Smooth muscle cell (in vitro differentiated cells): ENCODE results near the gene PAM16. TPM values are rescaled to one million over a fixed set of nuclear protein-coding genes. Genes with fewer than 3 reads are reported as not detected.

Experiments
- DNase-seq: peaks from one replicate; lab custom pipeline; 2025; ENCODE audit not compliant: unreplicated experiment; lab: John Stamatoyannopoulos, UW
- H2AFZ ChIP-seq: fragments of 200-600 bp; sonication (generic); 2 replicates; pipeline ENCODE4 v1.6.0; 2016; ENCODE audit warnings: antibody characterized with exemption, low read depth, mild to moderate bottlenecking
- H3F3A ChIP-seq: fragments of 200-600 bp; sonication (generic); 2 replicates; pipeline ENCODE4 v1.6.0; 2017; ENCODE audit warnings: antibody characterized with exemption, low read depth
- H3K27ac ChIP-seq: fragments of 200-600 bp; sonication (generic); 2 replicates; pipeline ENCODE4 v1.5.1; 2016; ENCODE audit warnings: low read depth, mild to moderate bottlenecking
- H3K27me3 ChIP-seq: fragments of 200-600 bp; sonication (generic); 2 replicates; pipeline ENCODE4 v1.6.1; 2016; ENCODE audit warnings: low read depth, mild to moderate bottlenecking
- H3K36me3 ChIP-seq: fragments of 200-600 bp; sonication (generic); 2 replicates; pipeline ENCODE4 v1.5.1; 2016; ENCODE audit warnings: low read depth
- H3K4me1 ChIP-seq: fragments of 200-600 bp; sonication (generic); 2 replicates; pipeline ENCODE4 v1.5.1; 2016; ENCODE audit warnings: low read depth
- H3K4me2 ChIP-seq: fragments of 200-600 bp; sonication (generic); 2 replicates; pipeline ENCODE4 v1.6.0; 2016; ENCODE audit warnings: mild to moderate bottlenecking
- H3K4me3 ChIP-seq: fragments of 200-600 bp; sonication (generic); 2 replicates; pipeline ENCODE4 v1.5.1; 2016; ENCODE audit warnings: mild to moderate bottlenecking
- H3K79me2 ChIP-seq: fragments of 200-600 bp; sonication (generic); 2 replicates; pipeline ENCODE4 v1.6.0; 2016; ENCODE audit warnings: low read depth, mild to moderate bottlenecking
- H3K9ac ChIP-seq: fragments of 200-600 bp; sonication (generic); 2 replicates; pipeline ENCODE4 v1.6.0; 2016; ENCODE audit warnings: low read depth
- H3K9me3 ChIP-seq: fragments of 200-600 bp; sonication (generic); replicated peaks from 2 replicates; pipeline ENCODE4 v1.5.1; 2016; ENCODE audit warnings: low read depth
- H4K20me1 ChIP-seq: fragments of 200-600 bp; sonication (generic); 2 replicates; pipeline ENCODE4 v1.6.0; 2016; ENCODE audit warnings: low read depth
- CTCF ChIP-seq: fragments of 200-600 bp; sonication (generic); IDR thresholded peaks from 2 replicates; pipeline ENCODE4 v1.5.1; 2017; ENCODE audit warnings: borderline replicate concordance, mild to moderate bottlenecking, antibody characterized with exemption; ENCODE audit not compliant: insufficient read depth, poor library complexity, severe bottlenecking
- WGBS: methylation state at CpG from one replicate; pipeline ENCODE4 v1.1.7; 2016; ENCODE audit warnings: low lambda C conversion rate; 5-methylcytosine and 5-hydroxymethylcytosine counted together
- polyA plus RNA-seq: library from polyadenylated mRNA; unstranded; fragments of >200 nt; fragmentation: Nextera tagmentation; extraction: Ambion mirVana; gene quantifications from 2 replicates; pipeline ENCODE4 v1.2.1, GENCODE V29; 2016
- total RNA-seq: library from RNA; depleted of rRNA; stranded (reverse); fragments of >200 nt; gene quantifications from 2 replicates; pipeline ENCODE4 v1.2.3, GENCODE V29; 2014

Gene PAM16
- total and polyA plus RNA-seq, 2 experiments from 2014 or later, result 29.6 to 47.7 TPM

DNA sequence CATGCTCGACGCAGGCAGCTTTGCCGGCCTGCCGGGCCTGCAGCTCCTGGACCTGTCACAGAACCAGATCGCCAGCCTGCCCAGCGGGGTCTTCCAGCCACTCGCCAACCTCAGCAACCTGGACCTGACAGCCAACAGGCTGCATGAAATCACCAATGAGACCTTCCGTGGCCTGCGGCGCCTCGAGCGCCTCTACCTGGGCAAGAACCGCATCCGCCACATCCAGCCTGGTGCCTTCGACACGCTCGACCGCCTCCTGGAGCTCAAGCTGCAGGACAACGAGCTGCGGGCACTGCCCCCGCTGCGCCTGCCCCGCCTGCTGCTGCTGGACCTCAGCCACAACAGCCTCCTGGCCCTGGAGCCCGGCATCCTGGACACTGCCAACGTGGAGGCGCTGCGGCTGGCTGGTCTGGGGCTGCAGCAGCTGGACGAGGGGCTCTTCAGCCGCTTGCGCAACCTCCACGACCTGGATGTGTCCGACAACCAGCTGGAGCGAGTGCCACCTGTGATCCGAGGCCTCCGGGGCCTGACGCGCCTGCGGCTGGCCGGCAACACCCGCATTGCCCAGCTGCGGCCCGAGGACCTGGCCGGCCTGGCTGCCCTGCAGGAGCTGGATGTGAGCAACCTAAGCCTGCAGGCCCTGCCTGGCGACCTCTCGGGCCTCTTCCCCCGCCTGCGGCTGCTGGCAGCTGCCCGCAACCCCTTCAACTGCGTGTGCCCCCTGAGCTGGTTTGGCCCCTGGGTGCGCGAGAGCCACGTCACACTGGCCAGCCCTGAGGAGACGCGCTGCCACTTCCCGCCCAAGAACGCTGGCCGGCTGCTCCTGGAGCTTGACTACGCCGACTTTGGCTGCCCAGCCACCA, 30.2 kb upstream of the PAM16 start:
- no peak overlapping the region for H3K9ac ChIP-seq
- no peaks in the 10 kb centered on the region for H3K4me1 ChIP-seq
- no peak for DNase-seq
- no peaks in the 10 kb centered on the region for H3K9me3 ChIP-seq
- no peak overlapping the region for H2AFZ ChIP-seq
- H3K27ac ChIP-seq, result no peak overlapping the region
- peaks cover 91% of the 10 kb centered on the region for H4K20me1 ChIP-seq
- WGBS, result 96% methylated on average over 44 of the region's 59 CpGs
- H3K36me3 ChIP-seq, result no peaks in the 10 kb centered on the region
- no peak overlapping the region for H3K4me3 ChIP-seq
- H3K79me2 ChIP-seq, result peaks cover 29% of the 10 kb centered on the region
- TF ChIP-seq CTCF, result no peak
- H3F3A ChIP-seq, result peaks cover 16% of the 10 kb centered on the region
- no peak overlapping the region for H3K4me2 ChIP-seq
- H3K27me3 ChIP-seq, result no peaks in the 10 kb centered on the region

DNA sequence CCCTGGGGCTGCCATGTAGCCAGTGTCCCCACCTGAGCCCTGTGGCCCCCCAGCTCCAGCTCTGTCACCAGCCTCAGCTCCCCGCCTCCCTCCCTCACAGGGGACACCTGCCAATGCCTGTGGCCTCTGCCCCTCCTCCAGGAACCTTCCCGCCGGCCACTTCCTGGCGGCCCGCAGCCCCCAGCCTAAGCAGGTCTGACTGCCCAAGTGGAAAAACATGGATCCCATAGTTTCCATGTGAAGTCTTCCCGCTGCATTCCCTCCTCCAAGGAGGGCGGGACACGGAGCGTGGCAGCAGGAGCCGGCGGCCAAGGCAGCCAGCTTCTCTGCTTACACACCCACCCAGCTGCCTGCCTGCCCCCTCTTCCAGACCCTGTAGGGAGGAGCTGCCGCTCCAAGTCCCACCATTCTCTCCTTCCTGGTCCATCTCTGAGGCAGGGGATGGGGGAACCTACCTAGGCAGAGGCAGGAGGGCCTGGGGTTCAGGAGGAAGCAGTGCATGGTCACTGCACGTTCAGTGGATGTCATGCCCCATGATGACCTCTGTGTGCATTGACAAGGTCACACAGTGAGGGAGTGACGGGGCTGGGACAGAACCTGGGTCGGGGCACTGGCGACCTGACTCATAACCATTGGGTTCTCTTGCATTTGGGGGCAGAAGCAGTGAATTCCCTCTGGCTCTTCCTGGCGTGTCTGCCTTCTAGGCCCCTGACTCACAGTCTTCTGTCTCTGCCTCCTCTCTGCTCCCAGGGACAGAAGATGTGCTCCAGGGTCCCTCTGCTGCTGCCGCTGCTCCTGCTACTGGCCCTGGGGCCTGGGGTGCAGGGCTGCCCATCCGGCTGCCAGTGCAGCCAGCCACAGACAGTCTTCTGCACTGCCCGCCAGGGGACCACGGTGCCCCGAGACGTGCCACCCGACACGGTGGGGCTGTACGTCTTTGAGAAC, 29.3 kb upstream of the PAM16 start:
- H3F3A ChIP-seq, result peaks cover 16% of the 10 kb centered on the region
- no peak for TF ChIP-seq CTCF
- no peaks in the 10 kb centered on the region for H3K9me3 ChIP-seq
- peaks cover 99% of the 10 kb centered on the region for H4K20me1 ChIP-seq
- H3K27ac ChIP-seq, result peak overlapping the region; percentile 11
- 90% methylated on average over 26 of the region's 26 CpGs for whole genome bisulfite sequencing
- H3K4me2 ChIP-seq, result no peak overlapping the region
- no peaks in the 10 kb centered on the region for H3K4me1 ChIP-seq
- no peaks in the 10 kb centered on the region for H3K27me3 ChIP-seq
- no peaks in the 10 kb centered on the region for H3K36me3 ChIP-seq
- peaks cover 38% of the 10 kb centered on the region for H3K79me2 ChIP-seq
- no peak for DNase-seq
- H3K4me3 ChIP-seq, result no peak overlapping the region
- H3K9ac ChIP-seq, result no peak overlapping the region
- H2AFZ ChIP-seq, result no peak overlapping the region

GRCh38 chr16:4378999-4379690, 28.0 kb upstream of the PAM16 start:
- 91% methylated on average over 21 of the region's 21 CpGs for WGBS
- Histone ChIP-seq H2AFZ (no peak overlapping the region), H3K36me3 (no peaks in the 10 kb centered on the region), H3K27ac (no peak overlapping the region), H3F3A (peaks cover 14% of the 10 kb centered on the region), H3K9me3 (no peaks in the 10 kb centered on the region), H3K27me3 (no peaks in the 10 kb centered on the region), H4K20me1 (peaks cover 99% of the 10 kb centered on the region), H3K4me3 (no peak overlapping the region), H3K79me2 (peaks cover 49% of the 10 kb centered on the region), H3K4me1 (peaks cover 10% of the 10 kb centered on the region), H3K9ac (no peak overlapping the region), H3K4me2 (no peak overlapping the region)
- TF ChIP-seq CTCF, result no peak
- no peak for DNase-seq
